Pancreas (tissue), 10 donors: ENCODE data around the gene PEA15. TPM values are rescaled to one million over a fixed set of nuclear protein-coding genes. Genes with fewer than 3 reads are reported as not detected.
A peak's percentile ranks its signal among the peaks of the same experiment; 100 is the strongest.

ENCODE experiments used
- ATAC-seq, 4 donors: fragments of 200-7000 bp; cut with Tn5 transposase; one replicate each; pipeline versions ENCODE4 v1.8.0 to v1.9.1; 2020; ENCODE audit warnings: mild to moderate bottlenecking in 4 of 4, moderate library complexity in 4 of 4
- DNase-seq, 6 donors: peaks; one replicate each; pipeline ENCODE4 v3.0.0-alpha.2; 2020
- FAIRE-seq: peaks from 2 replicates; lab custom pipeline; 2012; peaks lifted over from hg19 to GRCh38; lab: Jason Lieb, UNC
- H3K27ac ChIP-seq, 4 donors: fragments of 200-600 bp; sonication (generic); 1 replicate in 3 of 4; 2 replicates in 1 of 4; pipeline versions ENCODE4 v1.5.0 to v1.8.0; 2020
- H3K27me3 ChIP-seq, 4 donors: fragments of 200-600 bp; one replicate each; pipeline ENCODE4 v1.8.0; 2021
- H3K36me3 ChIP-seq, 3 donors: fragments of 200-600 bp; sonication (generic) in 1 of 3; one replicate each; pipeline versions ENCODE4 v1.5.0 to v1.8.0; 2020 to 2021
- H3K4me1 ChIP-seq, 3 donors: fragments of 200-600 bp; one replicate each; pipeline ENCODE4 v1.8.0; 2021
- H3K4me3 ChIP-seq, 4 donors: fragments of 200-600 bp; sonication (generic) in 2 of 4; one replicate each; pipeline versions ENCODE4 v1.5.0 to v1.8.0; 2020 to 2021
- H3K9me3 ChIP-seq, 4 donors: fragments of 200-600 bp; one replicate each; pipeline ENCODE4 v1.8.0; 2021
- CTCF ChIP-seq, 4 donors: fragments of 200-600 bp; sonication (generic) in 3 of 4; IDR thresholded peaks; one replicate each; pipeline versions ENCODE4 v1.5.0 to v1.8.0; 2021; ENCODE audit warnings: antibody characterized with exemption in 4 of 4
- WGBS, 2 donors: extraction: QIAGEN DNeasy Blood & Tissue Kit; methylation state at CpG; one replicate each; pipeline ENCODE4 v1.1.7; 2013; 5-methylcytosine and 5-hydroxymethylcytosine counted together
- intact Hi-C, 3 donors: fragments of 100-400 bp; cut with DNase I; formaldehyde crosslinking; loops; one replicate each; pipeline versions ENCODE4 v1.11.1 to v1.14.2; 2022
- polyA plus RNA-seq, 2 donors: library from polyadenylated mRNA; stranded (reverse); fragments of 200-250 nt; gene quantifications; one replicate each; pipeline ENCODE4 v1.2.3, GENCODE V29; 2013
- total RNA-seq, 6 donors: library from RNA; stranded (reverse); fragmentation: NEBNext Ultra II Directional in 4 of 6; extraction: Animal tissue kit (Norgen Biotek cat#: 25700) in 4 of 6; gene quantifications; one replicate each; pipeline versions ENCODE4 v1.2.1 to v1.2.4, GENCODE V29; 2021 to 2023
- donor health status: healthy with polysubstance abuse.
- donor health status: DM: no; HTN: no; CAD: no; lungs with moderate emphysema.
- donor health status: DM: no; HTN: no; CAD: no.
- donor health status: control.
- donor health status: control.
- donor health status: Bipolar disorder and iron deficiency.
- donor health status: DM: yes; HTN: yes; CAD: no.
- donor health status: DM: no; HTN: no; CAD: no.
- donor health status: DM: no; HTN: no; CAD: no.
- donor health status: DM: yes; HTN: yes; CAD: no.

The PEA15 gene
- total and polyA plus RNA-seq, 8 donors = 15.0 to 52.3 (median 30.7) TPM

GRCh38 chr1:160206036-160206389 lies 829 bp downstream of the PEA15 start:
- peaks cover 7 to 28% (median 15%) of the 10 kb centered on the region in 3 donors for H3K4me1 ChIP-seq
- peak overlapping the region; percentile 76 to 91 (median 89) for H3K4me3 ChIP-seq
- TF ChIP-seq CTCF (IDR thresholded peaks at IDR 0.05) = no peak
- WGBS, 2 donors = 4 to 11% methylated on average over 9 of the region's 9 CpGs
- intact Hi-C loops = loop anchor here in 1 of 3 donors (5.0 kb wide), 1 partner anchor 46 kb away; no protein-coding TSS in a partner anchor
- no peaks in the 10 kb centered on the region for H3K9me3 ChIP-seq
- H3K27ac ChIP-seq = peak overlapping the region; percentile 75 to 82 (median 76)
- peak; percentile 32 to 59 (median 39) for ATAC-seq
- H3K36me3 ChIP-seq = no peaks in the 10 kb centered on the region
- peak in 2 of 6 donors; percentile 31 to 35 for DNase-seq
- no peak for FAIRE-seq
- H3K27me3 ChIP-seq = no peaks in the 10 kb centered on the region

GRCh38 chr1:160206421-160207117 lies 1.4 kb downstream of the PEA15 start:
- FAIRE-seq (no peak), ATAC-seq (no peak)

GRCh38 chr1:160207118-160207650 lies 2.0 kb downstream of the PEA15 start:
- no peak overlapping the region for H3K27ac ChIP-seq
- ATAC-seq (no peak), FAIRE-seq (no peak), DNase-seq (no peak)
- H3K36me3 ChIP-seq = peaks cover 0 to under 1% (median 0%) of the 10 kb centered on the region in 3 donors
- H3K9me3 ChIP-seq = no peaks in the 10 kb centered on the region
- intact Hi-C loops = loop anchor here in 1 of 3 donors (5.0 kb wide), 1 partner anchor 45 kb away; no protein-coding TSS in a partner anchor
- H3K4me1 ChIP-seq = peaks cover 7 to 28% (median 15%) of the 10 kb centered on the region in 3 donors
- no peaks in the 10 kb centered on the region for H3K27me3 ChIP-seq
- WGBS, 2 donors = 87 to 89% methylated on average over 4 of the region's 4 CpGs
- no peak overlapping the region for H3K4me3 ChIP-seq
- no peak for TF ChIP-seq CTCF (IDR thresholded peaks at IDR 0.05)

More at GRCh38 chr1:160206421-160207117, 1.4 kb downstream of the PEA15 start:
- 74 to 75% methylated on average over 9 of the region's 9 CpGs for WGBS, 2 donors
- peak overlapping the region in 3 of 4 donors; percentile 87 to 91 (median 91) for H3K4me3 ChIP-seq
- no peaks in the 10 kb centered on the region for H3K9me3 ChIP-seq
- no peaks in the 10 kb centered on the region for H3K27me3 ChIP-seq
- H3K36me3 ChIP-seq = no peaks in the 10 kb centered on the region
- peak overlapping the region in 1 of 4 donors; percentile 77 for H3K27ac ChIP-seq
- no peak for TF ChIP-seq CTCF (IDR thresholded peaks at IDR 0.05)
- no peak for DNase-seq
- peaks cover 7 to 28% (median 15%) of the 10 kb centered on the region in 3 donors for H3K4me1 ChIP-seq
- intact Hi-C loops = loop anchor here in 1 of 3 donors (5.0 kb wide), 1 partner anchor 46 kb away; no protein-coding TSS in a partner anchor

- ATAC-seq (no peak), FAIRE-seq (no peak), DNase-seq (no peak)
- no peaks in the 10 kb centered on the region for H3K27me3 ChIP-seq
- peaks cover 0 to 8% (median 0%) of the 10 kb centered on the region in 3 donors for H3K36me3 ChIP-seq
- intact Hi-C loops = loop anchor here in 1 of 3 donors (5.0 kb wide), 1 partner anchor 44 kb away; no protein-coding TSS in a partner anchor
- TF ChIP-seq CTCF (IDR thresholded peaks at IDR 0.05) = no peak
- H3K27ac ChIP-seq = no peak overlapping the region
- peaks cover 7 to 28% (median 15%) of the 10 kb centered on the region in 3 donors for H3K4me1 ChIP-seq
- H3K4me3 ChIP-seq = no peak overlapping the region
- no peaks in the 10 kb centered on the region for H3K9me3 ChIP-seq
- WGBS, 2 donors = 77% methylated on average over 9 of the region's 9 CpGs
Measured at GRCh38 chr1:160207771-160208556, 2.8 kb downstream of the PEA15 start.
